WTC11 (cell line): ENCODE results near the gene MALSU1. TPM values are rescaled to one million over a fixed set of nuclear protein-coding genes. Genes with fewer than 3 reads are reported as not detected.

Experiments
- ATAC-seq: fragments of 200-7000 bp; cut with Tn5 transposase; 2 replicates; pipeline ENCODE4 v1.10.0; 2021; ENCODE audit warnings: mild to moderate bottlenecking, moderate library complexity
- CTCF ChIA-PET: fragments of 300-600 bp; sonication (Branson Sonifier 250); formaldehyde crosslinking; loops from one replicate; lab custom pipeline; 2021; ENCODE audit warnings: antibody characterized with exemption; lab: Charles Lee
- POLR2A ChIA-PET: fragments of 350-600 bp; sonication (Branson Sonifier 250); formaldehyde crosslinking; loops from one replicate; lab custom pipeline; 2021; ENCODE audit warnings: antibody characterized with exemption; lab: Charles Lee
- DNase-seq: peaks from one replicate; pipeline ENCODE4 v3.0.0; 2021; ENCODE audit warnings: low spot score
- H3K27ac Mint-ChIP-seq: 2 replicates; pipeline ENCODE4 v1.8.0; 2021; ENCODE audit warnings: mixed read lengths
- H3K27me3 Mint-ChIP-seq: 2 replicates; pipeline ENCODE4 v1.8.0; 2021; ENCODE audit warnings: low read depth, mild to moderate bottlenecking, moderate library complexity, mixed read lengths
- H3K36me3 Mint-ChIP-seq: 2 replicates; pipeline ENCODE4 v1.8.0; 2021; ENCODE audit warnings: mixed read lengths
- H3K4me1 Mint-ChIP-seq: 2 replicates; pipeline ENCODE4 v1.8.0; 2022; ENCODE audit warnings: mixed read lengths
- H3K4me3 Mint-ChIP-seq: 2 replicates; pipeline ENCODE4 v1.8.0; 2021; ENCODE audit warnings: mild to moderate bottlenecking, moderate library complexity, mixed read lengths
- H3K9me3 Mint-ChIP-seq: 2 replicates; pipeline ENCODE4 v1.8.0; 2021; ENCODE audit warnings: mixed read lengths
- ETV6 ChIP-seq: sonication (generic); formaldehyde crosslinking; IDR thresholded peaks from 2 replicates; pipeline ENCODE4 v1.8.1; 2022; ENCODE audit warnings: mild to moderate bottlenecking, missing genetic modification reagents
- JAZF1 ChIP-seq: fragments of 250-450 bp; sonication (Bioruptor Pico); IDR thresholded peaks from 2 replicates; pipeline ENCODE4 v1.9.0; 2021; ENCODE audit warnings: moderate library complexity, mild to moderate bottlenecking, inconsistent platforms
- MXD4 ChIP-seq: fragments of 250-450 bp; sonication (Bioruptor Pico); IDR thresholded peaks from 2 replicates; pipeline ENCODE4 v1.8.0; 2021; ENCODE audit warnings: mild to moderate bottlenecking, moderate library complexity, borderline replicate concordance
- NFYB ChIP-seq: sonication (generic); formaldehyde crosslinking; conservative IDR thresholded peaks from 2 replicates; pipeline ENCODE4 v1.8.0; 2022; ENCODE audit warnings: low read depth, missing genetic modification reagents
- NR3C1 ChIP-seq: sonication (generic); formaldehyde crosslinking; conservative IDR thresholded peaks from 2 replicates; pipeline ENCODE4 v1.8.1; 2023; ENCODE audit warnings: low read depth, mild to moderate bottlenecking, missing genetic modification reagents
- OVOL2 ChIP-seq: fragments of 250-450 bp; sonication (Bioruptor Pico); IDR thresholded peaks from 2 replicates; pipeline ENCODE4 v1.9.0; 2021; ENCODE audit warnings: mild to moderate bottlenecking, borderline replicate concordance
- RELA ChIP-seq: sonication (generic); formaldehyde crosslinking; IDR thresholded peaks from 2 replicates; pipeline ENCODE4 v1.8.1; 2022; ENCODE audit warnings: missing genetic modification reagents, mild to moderate bottlenecking, borderline replicate concordance
- RORB ChIP-seq: fragments of 250-450 bp; sonication (Bioruptor Pico); IDR thresholded peaks from 2 replicates; pipeline ENCODE4 v1.9.0; 2021; ENCODE audit warnings: mild to moderate bottlenecking
- SMAD3 ChIP-seq: sonication (generic); formaldehyde crosslinking; IDR thresholded peaks from 2 replicates; pipeline ENCODE4 v1.8.0; 2022; ENCODE audit warnings: missing genetic modification reagents, mild to moderate bottlenecking, borderline replicate concordance
- TCF7 ChIP-seq: sonication (generic); formaldehyde crosslinking; IDR thresholded peaks from 2 replicates; pipeline ENCODE4 v1.8.0; 2022; ENCODE audit warnings: mild to moderate bottlenecking, low read depth, missing genetic modification reagents, moderate library complexity
- ZNF219 ChIP-seq: sonication (generic); formaldehyde crosslinking; IDR thresholded peaks from 2 replicates; pipeline ENCODE4 v1.8.0; 2023; ENCODE audit warnings: missing genetic modification reagents, mild to moderate bottlenecking, borderline replicate concordance
- ZNF232 ChIP-seq: sonication (generic); formaldehyde crosslinking; IDR thresholded peaks from 2 replicates; pipeline ENCODE4 v1.8.0; 2022; ENCODE audit warnings: mild to moderate bottlenecking, missing genetic modification reagents
- ZNF671 ChIP-seq: fragments of 250-450 bp; sonication (Bioruptor Pico); IDR thresholded peaks from 2 replicates; pipeline ENCODE4 v1.8.0; 2021; ENCODE audit warnings: mild to moderate bottlenecking
- total RNA-seq: library from RNA; stranded (reverse); gene quantifications from 3 replicates; pipeline ENCODE4 v1.2.3, GENCODE V29; 2021
- TF ChIP-seq, protein P1 (sequence below): fragments of 250-450 bp; sonication (Bioruptor Pico); IDR thresholded peaks from 2 replicates; pipeline ENCODE4 v1.9.0; 2021; ENCODE audit warnings: mild to moderate bottlenecking
- TF ChIP-seq, protein P2 (sequence below): sonication (generic); formaldehyde crosslinking; IDR thresholded peaks from 2 replicates; pipeline ENCODE4 v1.8.0; 2023; ENCODE audit warnings: missing genetic modification reagents
- TF ChIP-seq, protein P3 (sequence below): fragments of 250-450 bp; sonication (Bioruptor Pico); IDR thresholded peaks from 2 replicates; pipeline ENCODE4 v1.9.0; 2021; ENCODE audit warnings: moderate library complexity, mild to moderate bottlenecking, inconsistent platforms, borderline replicate concordance
- TF ChIP-seq, protein P4 (sequence below): sonication (generic); formaldehyde crosslinking; IDR thresholded peaks from 2 replicates; pipeline ENCODE4 v1.8.0; 2022; ENCODE audit warnings: mild to moderate bottlenecking, missing genetic modification reagents
- TF ChIP-seq, protein P5 (sequence below): sonication (generic); formaldehyde crosslinking; IDR thresholded peaks from 2 replicates; pipeline ENCODE4 v1.8.0; 2022; ENCODE audit warnings: missing genetic modification reagents
- TF ChIP-seq, protein P6 (sequence below): fragments of 250-450 bp; sonication (Bioruptor Pico); IDR thresholded peaks from 2 replicates; pipeline ENCODE4 v2.1.2; 2022; ENCODE audit warnings: mild to moderate bottlenecking, moderate library complexity
- TF ChIP-seq, protein P7 (sequence below): fragments of 250-450 bp; sonication (Bioruptor Pico); conservative IDR thresholded peaks from 2 replicates; pipeline ENCODE4 v1.9.0; 2021; ENCODE audit warnings: mild to moderate bottlenecking

The MALSU1 gene
- total RNA-seq, 1 experiment from 2014 or later, result 81.5 TPM

DNA sequence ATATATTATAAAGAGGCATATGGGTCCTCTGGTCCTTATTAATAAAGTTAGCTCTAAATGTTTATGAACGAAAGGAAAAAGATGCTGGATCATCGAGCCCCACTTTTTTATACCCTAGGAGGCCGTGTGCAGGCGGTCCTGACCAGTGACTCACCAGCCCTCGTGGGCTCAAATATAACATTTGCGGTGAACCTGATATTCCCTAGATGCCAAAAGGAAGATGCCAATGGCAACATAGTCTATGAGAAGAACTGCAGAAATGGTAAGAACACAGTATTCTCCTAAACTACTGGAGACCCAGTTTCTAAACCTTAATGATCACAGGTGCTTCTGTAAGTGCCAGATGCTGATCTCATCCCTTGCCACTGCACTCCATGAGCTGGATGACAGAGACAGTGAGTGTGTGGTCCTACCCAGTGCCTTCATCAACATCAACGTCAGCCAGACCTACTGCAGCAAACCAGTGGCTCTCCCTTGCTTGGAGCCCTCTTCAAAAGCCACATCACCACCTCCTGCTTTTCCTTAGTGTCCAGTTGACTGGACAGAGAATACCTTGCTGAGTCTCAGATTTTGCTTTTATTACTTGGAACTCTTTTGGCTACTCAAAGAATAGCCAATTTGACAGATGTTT, 45.0 kb upstream of the MALSU1 start (continued):
- TF ChIP-seq ZNF219 (CRISPR knock-in tag) (no peak), RORB (no peak)

DNA sequence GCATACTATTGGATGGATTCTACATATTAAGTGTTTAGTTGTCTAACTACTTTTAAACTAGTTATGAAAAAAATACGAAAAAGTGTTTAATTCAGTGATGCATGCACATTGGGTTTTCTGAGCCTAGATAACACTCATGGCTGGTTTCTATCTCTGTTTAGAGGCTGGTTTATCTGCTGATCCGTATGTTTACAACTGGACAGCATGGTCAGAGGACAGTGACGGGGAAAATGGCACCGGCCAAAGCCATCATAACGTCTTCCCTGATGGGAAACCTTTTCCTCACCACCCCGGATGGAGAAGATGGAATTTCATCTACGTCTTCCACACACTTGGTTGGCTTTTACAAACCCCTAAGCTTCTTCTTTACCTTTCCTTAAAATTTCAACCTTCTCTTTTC, 42.4 kb upstream of the MALSU1 start:
- Mint-ChIP-seq H3K4me1 (no peaks in the 10 kb centered on the region), H3K27ac (no peak overlapping the region), H3K4me3 (no peak overlapping the region), H3K36me3 (no peaks in the 10 kb centered on the region), H3K9me3 (peaks cover 8% of the 10 kb centered on the region), H3K27me3 (peaks cover 3% of the 10 kb centered on the region)
- ATAC-seq (no peak), DNase-seq (no peak)
- CTCF ChIA-PET, result no interaction called here
- no peak for TF ChIP-seq OVOL2 (CRISPR knock-in tag)
- TF ChIP-seq NFYB, result no peak
- TF ChIP-seq, protein P1, sequence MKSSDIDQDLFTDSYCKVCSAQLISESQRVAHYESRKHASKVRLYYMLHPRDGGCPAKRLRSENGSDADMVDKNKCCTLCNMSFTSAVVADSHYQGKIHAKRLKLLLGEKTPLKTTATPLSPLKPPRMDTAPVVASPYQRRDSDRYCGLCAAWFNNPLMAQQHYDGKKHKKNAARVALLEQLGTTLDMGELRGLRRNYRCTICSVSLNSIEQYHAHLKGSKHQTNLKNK (CRISPR knock-in tag), result no peak
- TF ChIP-seq, protein P2, sequence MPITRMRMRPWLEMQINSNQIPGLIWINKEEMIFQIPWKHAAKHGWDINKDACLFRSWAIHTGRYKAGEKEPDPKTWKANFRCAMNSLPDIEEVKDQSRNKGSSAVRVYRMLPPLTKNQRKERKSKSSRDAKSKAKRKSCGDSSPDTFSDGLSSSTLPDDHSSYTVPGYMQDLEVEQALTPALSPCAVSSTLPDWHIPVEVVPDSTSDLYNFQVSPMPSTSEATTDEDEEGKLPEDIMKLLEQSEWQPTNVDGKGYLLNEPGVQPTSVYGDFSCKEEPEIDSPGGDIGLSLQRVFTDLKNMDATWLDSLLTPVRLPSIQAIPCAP (CRISPR knock-in tag), result no peak
- TF ChIP-seq, protein P3, sequence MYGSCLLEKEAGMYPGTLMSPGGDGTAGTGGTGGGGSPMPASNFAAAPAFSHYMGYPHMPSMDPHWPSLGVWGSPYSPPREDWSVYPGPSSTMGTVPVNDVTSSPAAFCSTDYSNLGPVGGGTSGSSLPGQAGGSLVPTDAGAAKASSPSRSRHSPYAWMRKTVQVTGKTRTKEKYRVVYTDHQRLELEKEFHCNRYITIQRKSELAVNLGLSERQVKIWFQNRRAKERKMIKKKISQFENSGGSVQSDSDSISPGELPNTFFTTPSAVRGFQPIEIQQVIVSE (CRISPR knock-in tag), result no peak
- no peak for TF ChIP-seq ZNF232 (CRISPR knock-in tag)
- POLR2A ChIA-PET, result no interaction called here

DNA sequence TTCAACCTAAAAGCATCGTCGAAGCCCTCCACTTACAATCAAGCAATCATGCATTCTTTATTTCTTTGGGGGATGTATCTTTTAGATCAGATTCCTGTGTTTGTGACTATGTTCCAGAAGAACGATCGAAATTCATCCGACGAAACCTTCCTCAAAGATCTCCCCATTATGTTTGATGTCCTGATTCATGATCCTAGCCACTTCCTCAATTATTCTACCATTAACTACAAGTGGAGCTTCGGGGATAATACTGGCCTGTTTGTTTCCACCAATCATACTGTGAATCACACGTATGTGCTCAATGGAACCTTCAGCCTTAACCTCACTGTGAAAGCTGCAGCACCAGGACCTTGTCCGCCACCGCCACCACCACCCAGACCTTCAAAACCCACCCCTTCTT, 38.8 kb upstream of the MALSU1 start:
- H3K9me3 Mint-ChIP-seq, result no peaks in the 10 kb centered on the region
- DNase-seq, result no peak
- no peak overlapping the region for H3K4me3 Mint-ChIP-seq
- CTCF ChIA-PET, result interaction anchor here (0.9 to 1.1 kb wide), 3 partner anchors 13 to 154 kb away, joined by 3 to 6 read pairs (median 3); partner anchors contain the start of gene GPNMB
- no peaks in the 10 kb centered on the region for H3K4me1 Mint-ChIP-seq
- ATAC-seq, result no peak
- TF ChIP-seq ETV6 (no peak), RELA (no peak), RORB (no peak), ZNF671 (CRISPR knock-in tag) (no peak), JAZF1 (CRISPR knock-in tag) (no peak), NR3C1 (CRISPR knock-in tag) (no peak), MXD4 (CRISPR knock-in tag) (no peak), TCF7 (no peak), SMAD3 (CRISPR knock-in tag) (no peak)
- TF ChIP-seq, protein P4, sequence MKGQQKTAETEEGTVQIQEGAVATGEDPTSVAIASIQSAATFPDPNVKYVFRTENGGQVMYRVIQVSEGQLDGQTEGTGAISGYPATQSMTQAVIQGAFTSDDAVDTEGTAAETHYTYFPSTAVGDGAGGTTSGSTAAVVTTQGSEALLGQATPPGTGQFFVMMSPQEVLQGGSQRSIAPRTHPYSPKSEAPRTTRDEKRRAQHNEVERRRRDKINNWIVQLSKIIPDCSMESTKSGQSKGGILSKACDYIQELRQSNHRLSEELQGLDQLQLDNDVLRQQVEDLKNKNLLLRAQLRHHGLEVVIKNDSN (CRISPR knock-in tag), result no peak
- TF ChIP-seq, protein P5, sequence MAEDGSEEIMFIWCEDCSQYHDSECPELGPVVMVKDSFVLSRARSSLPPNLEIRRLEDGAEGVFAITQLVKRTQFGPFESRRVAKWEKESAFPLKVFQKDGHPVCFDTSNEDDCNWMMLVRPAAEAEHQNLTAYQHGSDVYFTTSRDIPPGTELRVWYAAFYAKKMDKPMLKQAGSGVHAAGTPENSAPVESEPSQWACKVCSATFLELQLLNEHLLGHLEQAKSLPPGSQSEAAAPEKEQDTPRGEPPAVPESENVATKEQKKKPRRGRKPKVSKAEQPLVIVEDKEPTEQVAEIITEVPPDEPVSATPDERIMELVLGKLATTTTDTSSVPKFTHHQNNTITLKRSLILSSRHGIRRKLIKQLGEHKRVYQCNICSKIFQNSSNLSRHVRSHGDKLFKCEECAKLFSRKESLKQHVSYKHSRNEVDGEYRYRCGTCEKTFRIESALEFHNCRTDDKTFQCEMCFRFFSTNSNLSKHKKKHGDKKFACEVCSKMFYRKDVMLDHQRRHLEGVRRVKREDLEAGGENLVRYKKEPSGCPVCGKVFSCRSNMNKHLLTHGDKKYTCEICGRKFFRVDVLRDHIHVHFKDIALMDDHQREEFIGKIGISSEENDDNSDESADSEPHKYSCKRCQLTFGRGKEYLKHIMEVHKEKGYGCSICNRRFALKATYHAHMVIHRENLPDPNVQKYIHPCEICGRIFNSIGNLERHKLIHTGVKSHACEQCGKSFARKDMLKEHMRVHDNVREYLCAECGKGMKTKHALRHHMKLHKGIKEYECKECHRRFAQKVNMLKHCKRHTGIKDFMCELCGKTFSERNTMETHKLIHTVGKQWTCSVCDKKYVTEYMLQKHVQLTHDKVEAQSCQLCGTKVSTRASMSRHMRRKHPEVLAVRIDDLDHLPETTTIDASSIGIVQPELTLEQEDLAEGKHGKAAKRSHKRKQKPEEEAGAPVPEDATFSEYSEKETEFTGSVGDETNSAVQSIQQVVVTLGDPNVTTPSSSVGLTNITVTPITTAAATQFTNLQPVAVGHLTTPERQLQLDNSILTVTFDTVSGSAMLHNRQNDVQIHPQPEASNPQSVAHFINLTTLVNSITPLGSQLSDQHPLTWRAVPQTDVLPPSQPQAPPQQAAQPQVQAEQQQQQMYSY (CRISPR knock-in tag), result no peak
- TF ChIP-seq, protein P6, sequence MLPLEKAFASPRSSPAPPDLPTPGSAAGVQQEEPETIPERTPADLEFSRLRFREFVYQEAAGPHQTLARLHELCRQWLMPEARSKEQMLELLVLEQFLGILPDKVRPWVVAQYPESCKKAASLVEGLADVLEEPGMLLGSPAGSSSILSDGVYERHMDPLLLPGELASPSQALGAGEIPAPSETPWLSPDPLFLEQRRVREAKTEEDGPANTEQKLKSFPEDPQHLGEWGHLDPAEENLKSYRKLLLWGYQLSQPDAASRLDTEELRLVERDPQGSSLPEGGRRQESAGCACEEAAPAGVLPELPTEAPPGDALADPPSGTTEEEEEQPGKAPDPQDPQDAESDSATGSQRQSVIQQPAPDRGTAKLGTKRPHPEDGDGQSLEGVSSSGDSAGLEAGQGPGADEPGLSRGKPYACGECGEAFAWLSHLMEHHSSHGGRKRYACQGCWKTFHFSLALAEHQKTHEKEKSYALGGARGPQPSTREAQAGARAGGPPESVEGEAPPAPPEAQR (CRISPR knock-in tag), result no peak
- TF ChIP-seq, protein P7, sequence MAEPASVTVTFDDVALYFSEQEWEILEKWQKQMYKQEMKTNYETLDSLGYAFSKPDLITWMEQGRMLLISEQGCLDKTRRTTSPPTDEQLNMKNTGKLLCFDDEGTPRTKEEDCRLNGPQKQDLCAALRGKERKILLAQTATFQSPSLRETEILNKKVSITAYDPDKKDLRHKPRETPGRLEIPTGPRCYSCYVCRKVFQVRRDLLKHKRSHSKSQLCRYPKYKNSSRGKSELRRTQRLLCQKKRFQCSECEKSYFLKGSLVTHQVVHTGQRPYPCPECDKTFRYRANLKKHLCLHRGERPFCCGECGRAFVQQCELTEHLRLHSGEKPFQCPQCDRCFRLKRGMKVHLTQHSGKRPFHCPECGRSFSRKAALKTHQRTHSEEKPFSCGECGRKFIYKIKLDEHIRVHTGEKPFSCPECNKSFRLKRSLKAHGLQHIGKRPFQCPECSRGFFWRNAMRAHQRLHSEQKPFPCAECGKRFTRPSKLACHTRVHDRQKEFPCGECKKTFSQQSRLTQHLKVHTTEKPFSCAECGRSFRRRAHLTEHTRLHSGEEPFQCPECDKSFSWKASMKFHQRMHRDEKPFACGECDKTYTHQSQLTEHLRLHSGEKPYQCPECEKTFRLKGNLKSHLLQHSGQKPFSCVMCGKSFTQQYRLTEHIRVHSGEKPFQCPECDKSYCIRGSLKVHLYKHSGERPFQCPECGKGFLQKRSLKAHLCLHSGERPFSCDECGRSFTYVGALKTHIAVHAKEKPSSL, result no peak
- POLR2A ChIA-PET, result no interaction called here
- no peaks in the 10 kb centered on the region for H3K27me3 Mint-ChIP-seq
- H3K27ac Mint-ChIP-seq, result no peak overlapping the region
- H3K36me3 Mint-ChIP-seq, result no peaks in the 10 kb centered on the region
